Loucy (cell line): ENCODE measurements around the gene RAB24.

Source experiments
- H2AFZ ChIP-seq: fragments of 200-600 bp; sonication (generic); 2 replicates; pipeline ENCODE4 v1.6.0; 2016; ENCODE audit warnings: antibody characterized with exemption, mild to moderate bottlenecking, low read length, moderate library complexity
- H3F3A ChIP-seq: fragments of 200-600 bp; 2 replicates; pipeline ENCODE4 v1.6.0; 2016; ENCODE audit warnings: antibody characterized with exemption, low read depth, mild to moderate bottlenecking
- H3K27me3 ChIP-seq: fragments of 200-600 bp; sonication (generic); 2 replicates; pipeline ENCODE4 v1.6.1; 2014; ENCODE audit warnings: low read length, mild to moderate bottlenecking; ENCODE audit not compliant: insufficient read depth, poor library complexity, severe bottlenecking
- H3K36me3 ChIP-seq: fragments of 200-600 bp; sonication (generic); 2 replicates; pipeline ENCODE4 v1.6.1; 2016; ENCODE audit warnings: low read length; ENCODE audit not compliant: insufficient read depth
- H3K4me1 ChIP-seq: fragments of 200-600 bp; sonication (generic); 2 replicates; pipeline ENCODE4 v1.5.1; 2014; ENCODE audit warnings: low read length, mild to moderate bottlenecking; ENCODE audit not compliant: insufficient read depth, poor library complexity, severe bottlenecking
- H3K4me2 ChIP-seq: fragments of 200-600 bp; sonication (generic); 2 replicates; pipeline ENCODE4 v1.6.0; 2014; ENCODE audit warnings: antibody characterized with exemption, low read length, low read depth, mild to moderate bottlenecking; ENCODE audit not compliant: poor library complexity, severe bottlenecking
- H3K4me3 ChIP-seq: fragments of 200-600 bp; sonication (generic); 2 replicates; pipeline ENCODE4 v1.5.1; 2014; ENCODE audit warnings: low read length, mild to moderate bottlenecking, mixed read lengths; ENCODE audit not compliant: poor library complexity, severe bottlenecking
- H3K79me2 ChIP-seq: fragments of 200-600 bp; sonication (generic); 2 replicates; pipeline ENCODE4 v1.6.1; 2014; ENCODE audit warnings: low read length; ENCODE audit not compliant: insufficient read depth
- H3K9ac ChIP-seq: fragments of 200-600 bp; sonication (generic); 2 replicates; pipeline ENCODE4 v1.6.0; 2014; ENCODE audit warnings: mild to moderate bottlenecking, low read depth, low read length, moderate library complexity; ENCODE audit not compliant: poor library complexity, severe bottlenecking
- H3K9me2 ChIP-seq: fragments of 200-600 bp; sonication (generic); replicated peaks from 2 replicates; pipeline ENCODE4 v1.6.1; 2016; ENCODE audit warnings: low read depth, low read length, mixed read lengths
- H3K9me3 ChIP-seq: fragments of 200-600 bp; sonication (generic); 2 replicates; pipeline ENCODE4 v1.6.1; 2014; ENCODE audit warnings: mild to moderate bottlenecking, antibody characterized with exemption, low read length, low read depth; ENCODE audit not compliant: insufficient read depth
- H4K20me1 ChIP-seq: fragments of 200-600 bp; sonication (generic); 2 replicates; pipeline ENCODE4 v1.6.0; 2014; ENCODE audit warnings: antibody characterized with exemption, low read length, mild to moderate bottlenecking; ENCODE audit not compliant: insufficient read depth, poor library complexity, severe bottlenecking
- EZH2phosphoT487 ChIP-seq: fragments of 200-600 bp; IDR thresholded peaks from 2 replicates; pipeline ENCODE4 v1.6.1; 2018; ENCODE audit warnings: antibody characterized with exemption, mild to moderate bottlenecking, moderate library complexity, borderline replicate concordance
- TF ChIP-seq, protein P1 (sequence below): fragments of 200-600 bp; sonication (generic); conservative IDR thresholded peaks from 2 replicates; pipeline ENCODE4 v1.5.1; 2014; ENCODE audit warnings: mild to moderate bottlenecking, antibody characterized with exemption, low read length

The RAB24 gene

DNA sequence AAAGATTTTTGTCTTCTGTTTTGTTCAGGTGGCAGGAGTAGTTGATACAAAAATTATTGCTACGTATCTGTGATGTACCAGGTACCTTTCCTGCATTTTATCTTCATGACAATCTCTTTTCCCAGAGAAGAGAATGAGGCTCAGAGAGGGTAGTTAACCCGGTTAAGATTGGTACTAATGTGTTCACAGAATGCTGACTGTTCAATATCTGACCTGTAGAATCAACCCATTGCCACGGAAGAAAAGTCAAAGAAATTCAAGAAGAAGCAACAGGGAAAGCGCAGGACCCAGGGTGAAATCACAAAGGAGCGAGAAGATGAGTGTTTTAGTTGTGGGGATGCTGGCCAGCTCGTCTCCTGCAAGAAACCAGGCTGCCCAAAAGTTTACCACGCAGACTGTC, 11.8 kb downstream of the RAB24 start:
- H3K27me3 ChIP-seq: no peaks in the 10 kb centered on the region
- H3K9me2 ChIP-seq: no peaks in the 10 kb centered on the region
- H3K79me2 ChIP-seq: no peaks in the 10 kb centered on the region
- no peaks in the 10 kb centered on the region for H4K20me1 ChIP-seq
- H2AFZ ChIP-seq: no peak overlapping the region
- H3F3A ChIP-seq: no peaks in the 10 kb centered on the region
- peaks cover 13% of the 10 kb centered on the region for H3K4me1 ChIP-seq
- no peak overlapping the region for H3K4me2 ChIP-seq
- peaks cover 59% of the 10 kb centered on the region; the same call in 1 of the 2 replicates for H3K36me3 ChIP-seq
- H3K4me3 ChIP-seq: no peak overlapping the region
- H3K9me3 ChIP-seq: no peaks in the 10 kb centered on the region
- no peak overlapping the region for H3K9ac ChIP-seq
- no peak for TF ChIP-seq EZH2phosphoT487
- TF ChIP-seq, protein P1, sequence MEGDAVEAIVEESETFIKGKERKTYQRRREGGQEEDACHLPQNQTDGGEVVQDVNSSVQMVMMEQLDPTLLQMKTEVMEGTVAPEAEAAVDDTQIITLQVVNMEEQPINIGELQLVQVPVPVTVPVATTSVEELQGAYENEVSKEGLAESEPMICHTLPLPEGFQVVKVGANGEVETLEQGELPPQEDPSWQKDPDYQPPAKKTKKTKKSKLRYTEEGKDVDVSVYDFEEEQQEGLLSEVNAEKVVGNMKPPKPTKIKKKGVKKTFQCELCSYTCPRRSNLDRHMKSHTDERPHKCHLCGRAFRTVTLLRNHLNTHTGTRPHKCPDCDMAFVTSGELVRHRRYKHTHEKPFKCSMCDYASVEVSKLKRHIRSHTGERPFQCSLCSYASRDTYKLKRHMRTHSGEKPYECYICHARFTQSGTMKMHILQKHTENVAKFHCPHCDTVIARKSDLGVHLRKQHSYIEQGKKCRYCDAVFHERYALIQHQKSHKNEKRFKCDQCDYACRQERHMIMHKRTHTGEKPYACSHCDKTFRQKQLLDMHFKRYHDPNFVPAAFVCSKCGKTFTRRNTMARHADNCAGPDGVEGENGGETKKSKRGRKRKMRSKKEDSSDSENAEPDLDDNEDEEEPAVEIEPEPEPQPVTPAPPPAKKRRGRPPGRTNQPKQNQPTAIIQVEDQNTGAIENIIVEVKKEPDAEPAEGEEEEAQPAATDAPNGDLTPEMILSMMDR: no peak

DNA sequence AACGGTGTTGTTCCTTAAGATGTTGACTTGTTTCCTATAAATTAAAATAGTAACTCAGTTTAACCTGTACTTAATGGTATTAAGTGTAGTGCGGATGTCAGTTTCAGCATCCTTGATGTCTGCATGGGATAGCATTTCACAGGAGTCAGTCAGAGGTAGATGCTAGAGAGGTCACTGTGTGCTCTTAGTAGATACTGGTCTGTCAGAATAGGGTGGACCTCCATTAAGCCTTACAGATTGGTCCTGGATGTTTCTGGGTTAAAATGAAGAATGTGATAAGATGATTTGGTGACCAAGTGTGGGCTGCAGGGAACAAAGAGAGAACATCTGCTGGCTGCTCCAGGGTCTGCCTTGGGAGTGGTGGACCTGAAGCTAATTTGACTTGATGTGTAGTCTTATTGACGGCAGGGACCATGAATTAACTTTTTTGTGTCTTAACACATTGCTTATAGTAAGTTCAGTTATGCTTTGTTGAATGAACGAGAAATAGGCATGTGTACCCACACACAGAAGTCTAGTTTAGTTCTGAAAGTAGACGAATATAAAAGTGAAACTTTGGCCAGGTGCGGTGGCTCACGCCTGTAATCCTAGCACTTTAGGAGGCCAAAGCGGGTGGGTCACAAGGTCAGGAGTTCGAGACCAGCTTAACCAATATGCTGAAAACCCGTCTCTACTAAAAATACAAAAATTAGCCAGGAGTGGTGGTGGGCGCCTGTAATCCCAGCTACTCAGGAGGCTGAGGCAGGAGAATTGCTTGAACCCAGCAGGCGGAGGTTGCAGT, 12.5 kb downstream of the RAB24 start:
- Histone ChIP-seq H3K9ac (no peak overlapping the region), H3K79me2 (no peaks in the 10 kb centered on the region), H3K9me2 (no peaks in the 10 kb centered on the region), H3F3A (no peaks in the 10 kb centered on the region), H3K36me3 (peaks cover 60% of the 10 kb centered on the region; the same call in 1 of the 2 replicates), H3K4me3 (no peak overlapping the region), H3K4me1 (peaks cover 5% of the 10 kb centered on the region), H3K9me3 (no peaks in the 10 kb centered on the region), H3K4me2 (no peak overlapping the region), H3K27me3 (no peaks in the 10 kb centered on the region), H4K20me1 (no peaks in the 10 kb centered on the region), H2AFZ (no peak overlapping the region)
- TF ChIP-seq, protein P1: no peak
- TF ChIP-seq EZH2phosphoT487: no peak

DNA sequence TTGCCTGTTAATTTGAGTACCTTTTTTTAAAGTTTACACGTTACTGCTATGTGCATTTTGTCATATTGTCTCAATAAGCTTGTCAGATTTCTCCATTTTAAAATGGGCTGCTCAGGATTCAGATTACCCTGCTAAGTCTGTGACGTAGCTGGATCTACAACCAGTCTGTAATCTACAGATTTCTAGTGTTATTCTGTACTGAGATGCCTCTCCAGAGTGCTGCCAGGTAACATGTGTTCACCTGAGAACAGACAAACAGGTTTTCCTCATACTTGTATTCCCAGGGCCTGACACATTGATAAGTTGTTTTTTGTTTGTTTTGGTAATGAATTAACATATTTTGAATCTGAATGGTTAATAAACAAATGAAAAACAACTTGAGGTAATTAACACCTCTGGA, 15.3 kb downstream of the RAB24 start:
- Histone ChIP-seq H3K9me3 (no peaks in the 10 kb centered on the region), H3K4me1 (no peaks in the 10 kb centered on the region), H3K79me2 (no peaks in the 10 kb centered on the region), H3K27me3 (no peaks in the 10 kb centered on the region), H3F3A (no peaks in the 10 kb centered on the region), H3K36me3 (peaks cover 53% of the 10 kb centered on the region; the same call in 1 of the 2 replicates), H4K20me1 (no peaks in the 10 kb centered on the region), H2AFZ (no peak overlapping the region), H3K4me2 (no peak overlapping the region), H3K4me3 (no peak overlapping the region), H3K9me2 (no peaks in the 10 kb centered on the region), H3K9ac (no peak overlapping the region)
- TF ChIP-seq, protein P1: no peak
- no peak for TF ChIP-seq EZH2phosphoT487
